22Rv1 (cell line): ENCODE results near the gene H1-8.

Source experiments
- CTCF ChIP-seq: fragments of 450-650 bp; IDR thresholded peaks from 2 replicates; pipeline ENCODE4 v1.5.1; 2017; ENCODE audit warnings: mild to moderate bottlenecking
- ZFX ChIP-seq: fragments of 450-650 bp; IDR thresholded peaks from 2 replicates; pipeline ENCODE4 v1.6.1; 2017; ENCODE audit warnings: antibody characterized with exemption, borderline replicate concordance

- no peak for TF ChIP-seq CTCF
- TF ChIP-seq ZFX: no peak
Measured at GRCh38 chr3:129554356-129555152, 11.6 kb downstream of the H1-8 start.
